GM12801 (cell line): Measurements from ENCODE around the gene MOBP.

Experiments
- CTCF ChIP-seq: IDR thresholded peaks from one replicate; pipeline ENCODE4 v1.5.1; 2011; ENCODE audit warnings: control low read depth; ENCODE audit not compliant: insufficient read length; ENCODE audit errors: extremely low read depth

The MOBP gene

DNA sequence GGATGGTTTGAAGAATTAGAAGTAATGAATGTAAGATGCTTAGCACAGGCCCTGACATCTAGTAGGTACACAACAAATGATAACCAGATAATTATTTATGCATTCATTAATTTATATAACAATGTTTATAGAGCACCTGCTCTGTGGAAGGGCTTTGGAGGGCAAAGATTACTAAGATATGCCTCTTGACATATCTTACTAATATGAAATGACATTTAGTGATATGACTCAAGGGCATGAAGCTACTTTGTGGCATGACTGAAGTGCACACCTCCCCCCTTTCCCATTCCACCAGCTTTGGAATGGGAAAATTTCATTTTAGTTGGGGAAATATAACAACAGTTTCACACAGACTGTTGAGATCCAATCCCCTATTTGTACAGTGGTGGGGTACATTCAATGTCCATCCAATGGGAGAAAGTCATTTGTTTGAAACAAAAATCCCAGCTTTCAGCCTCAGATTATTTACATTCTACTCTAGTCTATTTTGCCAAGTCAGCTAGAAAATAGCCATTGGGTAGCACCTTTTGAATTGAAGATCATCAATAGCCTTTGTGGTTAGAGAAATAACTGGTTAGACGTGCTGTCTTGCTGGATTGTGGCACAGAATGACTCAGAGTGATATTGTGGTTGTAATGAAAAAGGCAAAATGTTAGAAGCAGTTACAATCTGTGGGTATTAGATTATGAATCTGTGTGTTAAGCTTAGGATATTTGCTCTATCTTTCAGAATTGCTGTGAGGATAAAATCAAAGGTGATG is 72.9 kb downstream of the MOBP start:
- TF ChIP-seq CTCF = no peak

GRCh38 chr3:39541442-39541841 is 74.0 kb downstream of the MOBP start:
- no peak for TF ChIP-seq CTCF

- no peak for TF ChIP-seq CTCF
These were observed 74.4 kb downstream of the MOBP start for GRCh38 chr3:39541917-39542329.

GRCh38 chr3:39542588-39542988 is 75.1 kb downstream of the MOBP start:
- no peak for TF ChIP-seq CTCF

- TF ChIP-seq CTCF = no peak
These were observed 80.8 kb downstream of the MOBP start for GRCh38 chr3:39548282-39548681.

- TF ChIP-seq CTCF = no peak
These were observed 83.0 kb downstream of the MOBP start for GRCh38 chr3:39550354-39551051.
